Measurements from ENCODE around the gene TIA1. TPM values are rescaled to one million over a fixed set of nuclear protein-coding genes. Genes with fewer than 3 reads are reported as not detected.
"Not testable (repeated sequence)": the region's sequence is repeated elsewhere in the genome, so short reads cannot be mapped to it uniquely, and the experiment has no call there.

Gene TIA1
- polyA plus RNA-seq, 3 donors = 47.0 to 61.9 (median 48.7) TPM

GRCh38 chr2:70173520-70173919, 74.9 kb downstream of the TIA1 start:
- H3K4me1 ChIP-seq (ENCODE audit: control insufficient read depth in 1 of 2, insufficient read depth in 2 of 2, low read length in 2 of 2) = no peaks in the 10 kb centered on the region
- no peak for TF ChIP-seq CTCF (IDR thresholded peaks at IDR 0.05)
- H3K36me3 ChIP-seq (replicated peaks in 1 of 2; ENCODE audit: control insufficient read depth in 1 of 2, insufficient read depth in 2 of 2, low read length in 2 of 2) = peaks cover 44 to 83% of the 10 kb centered on the region in 2 donors
- WGBS (ENCODE audit: insufficient coverage) = no CpG with 5 or more reads among the region's 8 CpGs
- Mint-ChIP-seq H3K9me3 (no peaks in the 10 kb centered on the region), H3K4me3 (no peak overlapping the region), H3K4me1 (no peaks in the 10 kb centered on the region), H3K27ac (peak overlapping the region in 1 of 7 donors; percentile 22), H3K36me3 (peaks cover 63 to 88% of the 10 kb centered on the region in 2 donors), H3K27me3 (ENCODE audit: low read depth in 3 of 3) (peaks cover 0 to 1% (median 1%) of the 10 kb centered on the region in 3 donors)
- no peak overlapping the region for H3K9ac ChIP-seq (ENCODE audit: insufficient read depth, low read length, poor library complexity, severe bottlenecking)
- intact Hi-C loops (cut with micrococcal nuclease) = loop anchor here in 1 of 2 donors (10.0 kb wide), 1 partner anchor 51 kb away; no protein-coding TSS in a partner anchor
- H3K4me2 ChIP-seq (replicated peaks; ENCODE audit: extremely low read depth, low read length, poor library complexity, severe bottlenecking) = no peak overlapping the region
- no peak overlapping the region for H3K27ac ChIP-seq (ENCODE audit: low read depth in 1 of 2, low read length in 2 of 2)
- no peak overlapping the region for H2AFZ ChIP-seq (ENCODE audit: insufficient read depth, low read depth, low read length, poor library complexity, severe bottlenecking)
- H3K4me3 ChIP-seq (replicated peaks in 1 of 3; ENCODE audit: low read depth in 2 of 3, low read length in 3 of 3) = no peak overlapping the region
- H3K27me3 ChIP-seq (ENCODE audit: control insufficient read depth in 2 of 2, insufficient read depth in 2 of 2, low read length in 2 of 2) = no peaks in the 10 kb centered on the region
- H4K20me1 ChIP-seq (ENCODE audit: insufficient read depth, low read length) = no peaks in the 10 kb centered on the region
- DNase-seq = no peak
- no peaks in the 10 kb centered on the region for H3K9me3 ChIP-seq (replicated peaks in 1 of 2; ENCODE audit: control insufficient read depth in 1 of 2, insufficient read depth in 1 of 2, low read length in 2 of 2)
- no peaks in the 10 kb centered on the region for H3K79me2 ChIP-seq (ENCODE audit: insufficient read depth, low read length)

GRCh38 chr2:70169654-70170245, 78.7 kb downstream of the TIA1 start:
- not testable (repeated sequence) for H3K9me3 Mint-ChIP-seq; H2AFZ ChIP-seq (ENCODE audit: insufficient read depth, low read depth, low read length, poor library complexity, severe bottlenecking); H3K27me3 Mint-ChIP-seq (ENCODE audit: low read depth in 3 of 3); H3K27me3 ChIP-seq (ENCODE audit: control insufficient read depth in 2 of 2, insufficient read depth in 2 of 2, low read length in 2 of 2); H4K20me1 ChIP-seq (ENCODE audit: insufficient read depth, low read length); H3K27ac Mint-ChIP-seq; H3K79me2 ChIP-seq (ENCODE audit: insufficient read depth, low read length); H3K4me3 ChIP-seq (replicated peaks in 1 of 3; ENCODE audit: low read depth in 2 of 3, low read length in 3 of 3); H3K4me1 ChIP-seq (ENCODE audit: control insufficient read depth in 1 of 2, insufficient read depth in 2 of 2, low read length in 2 of 2); H3K9me3 ChIP-seq (replicated peaks in 1 of 2; ENCODE audit: control insufficient read depth in 1 of 2, insufficient read depth in 1 of 2, low read length in 2 of 2); H3K9ac ChIP-seq (ENCODE audit: insufficient read depth, low read length, poor library complexity, severe bottlenecking); H3K27ac ChIP-seq (ENCODE audit: low read depth in 1 of 2, low read length in 2 of 2); H3K4me3 Mint-ChIP-seq; DNase-seq; H3K4me2 ChIP-seq (replicated peaks; ENCODE audit: extremely low read depth, low read length, poor library complexity, severe bottlenecking); H3K4me1 Mint-ChIP-seq
- peaks cover 41 to 81% of the 10 kb centered on the region in 2 donors for H3K36me3 ChIP-seq (replicated peaks in 1 of 2; ENCODE audit: control insufficient read depth in 1 of 2, insufficient read depth in 2 of 2, low read length in 2 of 2)
- WGBS (ENCODE audit: insufficient coverage) = 100% methylated on average over 5 of the region's 11 CpGs
- peaks cover 56 to 86% of the 10 kb centered on the region in 2 donors for H3K36me3 Mint-ChIP-seq
- intact Hi-C loops (cut with micrococcal nuclease) = loop anchor here in 1 of 2 donors (10.0 kb wide), 1 partner anchor 55 kb away; no protein-coding TSS in a partner anchor

Measured in CD14-positive monocyte (primary cell).